ENCODE data around the gene DAB1.

The DAB1 gene

GRCh38 chr1:56958526-56958925 is 465.3 kb downstream of the DAB1 start:
- TF ChIP-seq CTCF (IDR thresholded peaks at IDR 0.05; ENCODE audit: low read depth, low read length): no peak

GRCh38 chr1:56957931-56958330 is 465.9 kb downstream of the DAB1 start:
- no peak for TF ChIP-seq CTCF (IDR thresholded peaks at IDR 0.05; ENCODE audit: low read depth, low read length)
- H3K4me3 ChIP-seq (ENCODE audit: low read depth, low read length): no peak overlapping the region

More at GRCh38 chr1:56958526-56958925, 465.3 kb downstream of the DAB1 start:
- H3K4me3 ChIP-seq (ENCODE audit: low read depth, low read length): no peak overlapping the region

- no peak overlapping the region for H3K4me3 ChIP-seq (ENCODE audit: low read depth, low read length)
- TF ChIP-seq CTCF (IDR thresholded peaks at IDR 0.05; ENCODE audit: low read depth, low read length): no peak
Measured at GRCh38 chr1:56954664-56955063, 469.2 kb downstream of the DAB1 start.

- no peak for TF ChIP-seq CTCF (IDR thresholded peaks at IDR 0.05; ENCODE audit: low read depth, low read length)
- no peak overlapping the region for H3K4me3 ChIP-seq (ENCODE audit: low read depth, low read length)
Measured at GRCh38 chr1:56953386-56953785, 470.5 kb downstream of the DAB1 start.

DNA sequence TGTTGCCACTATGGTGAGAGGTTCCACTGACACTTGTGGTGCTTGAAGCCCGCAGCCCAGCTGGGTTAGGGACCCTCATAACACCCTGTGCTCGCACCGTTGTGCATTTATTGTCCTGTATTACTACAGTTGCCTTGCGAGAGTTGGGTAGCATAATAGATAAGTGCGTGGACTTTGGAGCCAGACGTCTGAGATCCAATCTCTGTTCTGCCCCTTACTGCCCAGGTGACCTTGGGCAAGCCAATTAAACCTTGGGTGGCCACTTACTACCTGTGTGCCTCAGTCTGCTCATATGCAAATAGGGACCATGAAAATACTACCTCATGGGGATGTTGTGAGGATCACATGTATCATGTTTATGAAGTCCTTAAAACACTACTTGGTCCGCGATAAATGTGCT is 471.4 kb downstream of the DAB1 start:
- no peak for TF ChIP-seq CTCF (IDR thresholded peaks at IDR 0.05; ENCODE audit: low read depth, low read length)

DNA sequence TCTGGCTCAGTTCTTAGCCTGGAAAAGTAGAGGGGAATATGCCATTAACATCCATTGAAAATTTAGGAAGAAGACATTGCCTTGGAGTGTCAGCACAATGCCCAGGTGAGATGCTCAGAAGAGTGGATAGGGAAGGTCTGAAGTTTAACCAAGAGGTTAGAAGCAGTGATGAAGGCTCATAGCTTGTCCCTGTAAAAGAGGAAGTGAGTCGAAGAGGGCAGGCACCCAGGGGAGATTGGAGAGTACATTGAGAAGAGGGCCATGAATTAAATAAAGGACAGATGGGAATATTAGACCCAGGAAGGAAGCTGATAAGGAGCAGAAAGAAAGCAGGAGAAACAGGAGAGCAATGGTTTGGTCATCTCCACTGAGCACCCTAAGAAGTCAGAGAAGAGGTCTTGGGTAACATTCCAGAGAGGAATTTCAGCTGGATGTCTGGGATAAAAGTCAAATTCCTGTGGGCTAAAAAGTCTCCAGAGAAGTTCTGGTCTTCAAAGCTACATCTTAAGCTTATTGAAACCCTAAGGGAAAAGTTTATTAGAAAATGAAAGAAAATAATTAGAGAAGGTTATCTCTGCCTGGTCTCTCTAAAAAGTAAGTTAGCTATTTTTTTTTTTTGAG is 475.3 kb downstream of the DAB1 start:
- TF ChIP-seq CTCF (IDR thresholded peaks at IDR 0.05; ENCODE audit: low read depth, low read length): no peak
- no peak overlapping the region for H3K4me3 ChIP-seq (ENCODE audit: low read depth, low read length)

More for the DNA sequence above, 471.4 kb downstream of the DAB1 start:
- no peak overlapping the region for H3K4me3 ChIP-seq (ENCODE audit: low read depth, low read length)
